AG04450 (cell line): ENCODE measurements around the gene HOXA4. TPM values are rescaled to one million over a fixed set of nuclear protein-coding genes. Genes with fewer than 3 reads are reported as not detected.

Source experiments
- CTCF ChIA-PET: fragments of 300-600, 350-600 bp; formaldehyde crosslinking; extraction: SDS; loops from one replicate; lab custom pipeline; 2022; ENCODE audit warnings: antibody characterized with exemption, inconsistent platforms; lab: Charles Lee
- POLR2A ChIA-PET: fragments of 350-600 bp; formaldehyde crosslinking; extraction: SDS; loops from one replicate; lab custom pipeline; 2021; ENCODE audit warnings: antibody characterized with exemption, inconsistent platforms; lab: Yijun Ruan, JAX
- DNase-seq: peaks from one replicate; pipeline ENCODE4 v3.0.0-alpha.2; 2011; ENCODE audit warnings: low read depth, low spot score
- H3K27ac ChIP-seq: one replicate; pipeline ENCODE4 v1.5.1; 2012; ENCODE audit warnings: low read depth, low read length, control low read depth
- H3K27me3 ChIP-seq: one replicate; pipeline ENCODE4 v1.6.0; 2012; ENCODE audit warnings: low read length; ENCODE audit not compliant: control insufficient read depth, insufficient read depth
- H3K4me3 ChIP-seq: 2 replicates; pipeline ENCODE4 v1.5.1; 2011; ENCODE audit warnings: mild to moderate bottlenecking, low read depth, low read length, control low read depth
- H3K9me3 ChIP-seq: 2 replicates; pipeline ENCODE4 v1.5.1; 2012; ENCODE audit warnings: low read length; ENCODE audit not compliant: control insufficient read depth, insufficient read depth
- CTCF ChIP-seq: IDR thresholded peaks from 2 replicates; pipeline ENCODE4 v1.5.1; 2011; ENCODE audit warnings: low read depth, low read length, control low read depth, inconsistent platforms
- polyA plus RNA-seq: library from polyadenylated mRNA; depleted of rRNA; stranded (reverse); fragments of >200 nt; gene quantifications from 2 replicates; pipeline ENCODE4 v1.2.3, GENCODE V29; 2011

Gene HOXA4
- polyA plus RNA-seq, 1 experiment: 5.8 TPM

GRCh38 chr7:27154901-27155815, 24.6 kb upstream of the HOXA4 start:
- Histone ChIP-seq H3K27ac (no peak overlapping the region), H3K27me3 (peaks cover 10% of the 10 kb centered on the region), H3K9me3 (peaks cover 15% of the 10 kb centered on the region; the same call in 1 of the 2 replicates), H3K4me3 (peak overlapping the region; percentile 68)
- DNase-seq: no peak
- ChIA-PET POLR2A (no interaction called here), CTCF (interaction anchor here (0.9 to 1.6 kb wide), 3 partner anchors 10 to 301 kb away, joined by 4 to 6 read pairs (median 5); no protein-coding TSS in a partner anchor)
- TF ChIP-seq CTCF: no peak

- Histone ChIP-seq H3K27me3 (peaks cover 6% of the 10 kb centered on the region), H3K4me3 (no peak overlapping the region), H3K9me3 (peaks cover 12% of the 10 kb centered on the region; the same call in 1 of the 2 replicates), H3K27ac (no peak overlapping the region)
- CTCF ChIA-PET: interaction anchor here (0.9 to 2.7 kb wide), 4 partner anchors 9 to 1261 kb away, joined by 3 to 12 read pairs (median 6); partner anchors contain the start of gene HOXA5
- TF ChIP-seq CTCF: no peak
- POLR2A ChIA-PET: no interaction called here
- DNase-seq: no peak
These were observed 23.8 kb upstream of the HOXA4 start for GRCh38 chr7:27154369-27154768.

GRCh38 chr7:27153526-27153925, 23.0 kb upstream of the HOXA4 start:
- Histone ChIP-seq H3K27ac (no peak overlapping the region), H3K27me3 (peaks cover 6% of the 10 kb centered on the region), H3K9me3 (peaks cover 11% of the 10 kb centered on the region; the same call in 1 of the 2 replicates), H3K4me3 (no peak overlapping the region)
- ChIA-PET CTCF (interaction anchor here (0.6 to 2.7 kb wide), 4 partner anchors 10 to 1623 kb away, joined by 3 to 12 read pairs (median 5); partner anchors contain the start of gene HOXA5), POLR2A (no interaction called here)
- DNase-seq: no peak
- TF ChIP-seq CTCF: no peak

- peaks cover 6% of the 10 kb centered on the region for H3K27me3 ChIP-seq
- TF ChIP-seq CTCF: no peak
- peaks cover 6% of the 10 kb centered on the region; the same call in 1 of the 2 replicates for H3K9me3 ChIP-seq
- ChIA-PET CTCF (interaction anchor here (0.7 to 2.7 kb wide), 6 partner anchors 8 to 783 kb away, joined by 3 to 12 read pairs (median 4); partner anchors contain the start of gene HOXA5), POLR2A (interaction anchor here (0.7 to 1.2 kb wide), 6 partner anchors 9 to 1296 kb away, joined by 3 to 10 read pairs (median 5); partner anchors contain the start of genes HOXA1 and HOXA5)
- H3K27ac ChIP-seq: peak overlapping the region; percentile 69
- H3K4me3 ChIP-seq: peak overlapping the region; percentile 73
- no peak for DNase-seq
These were observed 22.4 kb upstream of the HOXA4 start for GRCh38 chr7:27152816-27153442.
